NT2/D1 (cell line): ENCODE results near the gene PSMC5.

Experiments
- DNase-seq: peaks from one replicate; pipeline ENCODE4 v3.0.0-alpha.2; 2011; ENCODE audit warnings: low read depth, low spot score
- H3K27me3 ChIP-seq: 2 replicates; pipeline ENCODE4 v1.6.0; 2011; ENCODE audit warnings: mild to moderate bottlenecking; ENCODE audit not compliant: insufficient read length, insufficient read depth
- H3K36me3 ChIP-seq: 2 replicates; pipeline ENCODE4 v1.6.1; 2011; ENCODE audit warnings: mild to moderate bottlenecking, low read length, mixed read lengths; ENCODE audit not compliant: insufficient read depth, insufficient read length
- H3K4me1 ChIP-seq: 2 replicates; pipeline ENCODE4 v1.5.1; 2011; ENCODE audit not compliant: insufficient read depth, insufficient read length
- H3K4me3 ChIP-seq: 2 replicates; pipeline ENCODE4 v1.5.1; 2011; ENCODE audit warnings: low read depth; ENCODE audit not compliant: insufficient read length
- H3K9ac ChIP-seq: 2 replicates; pipeline ENCODE4 v1.6.0; 2011; ENCODE audit warnings: low read depth; ENCODE audit not compliant: insufficient read length
- H3K9me3 ChIP-seq: 2 replicates; pipeline ENCODE4 v1.5.1; 2011; ENCODE audit warnings: mild to moderate bottlenecking, low read length; ENCODE audit not compliant: insufficient read depth
- SUZ12 ChIP-seq: IDR thresholded peaks from 2 replicates; pipeline ENCODE4 v1.6.1; 2011; ENCODE audit not compliant: insufficient read length, insufficient read depth; ENCODE audit errors: extremely low read depth
- YY1 ChIP-seq: IDR thresholded peaks from 2 replicates; pipeline ENCODE4 v1.6.1; 2011; ENCODE audit not compliant: insufficient read length, insufficient read depth
- ZNF274 ChIP-seq: IDR thresholded peaks from 2 replicates; pipeline ENCODE4 v1.6.1; 2011; ENCODE audit warnings: mild to moderate bottlenecking, low read depth, low read length

PSMC5 gene

GRCh38 chr17:63827002-63827800 is at the start of gene PSMC5, which contains the start of gene FTSJ3:
TSS of gene PSMC5 (plus strand) at chr17:63827431. CDS start at chr17:63827491, 60 bp downstream.
TSS of gene FTSJ3 (minus strand) at chr17:63827663. CDS start at chr17:63826902, 761 bp downstream.
- H3K4me1 ChIP-seq = peaks cover 3% of the 10 kb centered on the region
- no peak for TF ChIP-seq ZNF274
- TF ChIP-seq YY1 = peak; percentile 97
- no peak for TF ChIP-seq SUZ12
- H3K9me3 ChIP-seq = no peaks in the 10 kb centered on the region
- peak within 1 kb of the TSS; percentile 97 for H3K4me3 ChIP-seq
- H3K36me3 ChIP-seq = peaks cover 83% of the 10 kb centered on the region
- DNase-seq = peak; percentile 81
- H3K27me3 ChIP-seq = no peaks in the 10 kb centered on the region
- H3K9ac ChIP-seq = peak within 1 kb of the TSS; percentile 92

- H3K4me3 ChIP-seq = no peak overlapping the region
- no peak for DNase-seq
- H3K9ac ChIP-seq = no peak overlapping the region
- TF ChIP-seq ZNF274 (no peak), SUZ12 (no peak), YY1 (no peak)
- peaks cover 77% of the 10 kb centered on the region for H3K36me3 ChIP-seq
- H3K9me3 ChIP-seq = no peaks in the 10 kb centered on the region
- no peaks in the 10 kb centered on the region for H3K27me3 ChIP-seq
- H3K4me1 ChIP-seq = peaks cover 5% of the 10 kb centered on the region
Observed at GRCh38 chr17:63780507-63780906, 46.7 kb upstream of the PSMC5 start.

- no peak for TF ChIP-seq YY1
- TF ChIP-seq ZNF274 = no peak
- no peak for TF ChIP-seq SUZ12
- Histone ChIP-seq H3K36me3 (peaks cover 74% of the 10 kb centered on the region), H3K4me1 (peaks cover 5% of the 10 kb centered on the region), H3K9me3 (no peaks in the 10 kb centered on the region), H3K27me3 (no peaks in the 10 kb centered on the region), H3K9ac (no peak overlapping the region), H3K4me3 (no peak overlapping the region)
- no peak for DNase-seq
Observed at GRCh38 chr17:63780928-63781327, 46.3 kb upstream of the PSMC5 start.

GRCh38 chr17:63783522-63783921 is 43.7 kb upstream of the PSMC5 start:
- H3K4me1 ChIP-seq = no peaks in the 10 kb centered on the region
- no peak for TF ChIP-seq ZNF274
- TF ChIP-seq YY1 = no peak
- no peak for TF ChIP-seq SUZ12
- H3K9me3 ChIP-seq = no peaks in the 10 kb centered on the region
- DNase-seq = no peak
- no peak overlapping the region for H3K4me3 ChIP-seq
- H3K9ac ChIP-seq = no peak overlapping the region
- peaks cover 72% of the 10 kb centered on the region for H3K36me3 ChIP-seq
- no peaks in the 10 kb centered on the region for H3K27me3 ChIP-seq

GRCh38 chr17:63785556-63785955 is 41.7 kb upstream of the PSMC5 start:
- TF ChIP-seq SUZ12 (no peak), ZNF274 (no peak), YY1 (no peak)
- H3K9ac ChIP-seq = no peak overlapping the region
- DNase-seq = no peak
- no peaks in the 10 kb centered on the region for H3K9me3 ChIP-seq
- no peaks in the 10 kb centered on the region for H3K4me1 ChIP-seq
- no peak overlapping the region for H3K4me3 ChIP-seq
- peaks cover 74% of the 10 kb centered on the region for H3K36me3 ChIP-seq
- no peaks in the 10 kb centered on the region for H3K27me3 ChIP-seq

- Histone ChIP-seq H3K9ac (no peak overlapping the region), H3K27me3 (no peaks in the 10 kb centered on the region), H3K9me3 (no peaks in the 10 kb centered on the region), H3K4me1 (no peaks in the 10 kb centered on the region), H3K36me3 (peaks cover 77% of the 10 kb centered on the region), H3K4me3 (no peak overlapping the region)
- no peak for TF ChIP-seq SUZ12
- TF ChIP-seq YY1 = no peak
- TF ChIP-seq ZNF274 = no peak
- no peak for DNase-seq
Observed at GRCh38 chr17:63786117-63786516, 41.1 kb upstream of the PSMC5 start.

GRCh38 chr17:63786971-63787711 is 40.1 kb upstream of the PSMC5 start:
- no peaks in the 10 kb centered on the region for H3K4me1 ChIP-seq

More at GRCh38 chr17:63786971-63787711, 40.1 kb upstream of the PSMC5 start:
- H3K36me3 ChIP-seq = peaks cover 82% of the 10 kb centered on the region
- H3K9me3 ChIP-seq = no peaks in the 10 kb centered on the region
- H3K4me3 ChIP-seq = no peak overlapping the region
- H3K27me3 ChIP-seq = no peaks in the 10 kb centered on the region
- TF ChIP-seq ZNF274 (no peak), SUZ12 (no peak)
- no peak overlapping the region for H3K9ac ChIP-seq
- DNase-seq = no peak
